WERI-Rb-1 (cell line): ENCODE data around the gene PTH2R.
A peak's percentile ranks its signal among the peaks of the same experiment; 100 is the strongest.
"Not testable (repeated sequence)": the region's sequence is repeated elsewhere in the genome, so short reads cannot be mapped to it uniquely, and the experiment has no call there.

Experiments used
- DNase-seq: peaks from one replicate; pipeline ENCODE4 v3.0.0-alpha.2; 2020
- H3K27ac ChIP-seq: fragments of 250-450 bp; sonication (Bioruptor Pico); 2 replicates; pipeline ENCODE4 v1.5.1; 2020; ENCODE audit warnings: mild to moderate bottlenecking, moderate library complexity
- H3K27me3 ChIP-seq: fragments of 250-450 bp; sonication (Bioruptor Pico); 2 replicates; pipeline ENCODE4 v1.5.1; 2021; ENCODE audit warnings: mild to moderate bottlenecking, low read depth, moderate library complexity; ENCODE audit not compliant: insufficient read depth, severe bottlenecking
- H3K36me3 ChIP-seq: fragments of 250-450 bp; sonication (Bioruptor Pico); 2 replicates; pipeline ENCODE4 v1.5.1; 2020; ENCODE audit warnings: mild to moderate bottlenecking, moderate library complexity
- H3K4me3 ChIP-seq: 2 replicates; pipeline ENCODE4 v1.5.1; 2011; ENCODE audit warnings: low read depth, mild to moderate bottlenecking, control low read depth, low read length
- H3K9me3 ChIP-seq: fragments of 250-450 bp; sonication (Bioruptor Pico); 2 replicates; pipeline ENCODE4 v1.5.1; 2021; ENCODE audit warnings: mild to moderate bottlenecking, moderate library complexity; ENCODE audit not compliant: severe bottlenecking
- TF ChIP-seq, protein P1 (sequence below): IDR thresholded peaks from 2 replicates; pipeline ENCODE4 v1.5.1; 2011; ENCODE audit warnings: low read depth, mild to moderate bottlenecking, control low read depth, inconsistent platforms, low read length

Gene PTH2R

DNA sequence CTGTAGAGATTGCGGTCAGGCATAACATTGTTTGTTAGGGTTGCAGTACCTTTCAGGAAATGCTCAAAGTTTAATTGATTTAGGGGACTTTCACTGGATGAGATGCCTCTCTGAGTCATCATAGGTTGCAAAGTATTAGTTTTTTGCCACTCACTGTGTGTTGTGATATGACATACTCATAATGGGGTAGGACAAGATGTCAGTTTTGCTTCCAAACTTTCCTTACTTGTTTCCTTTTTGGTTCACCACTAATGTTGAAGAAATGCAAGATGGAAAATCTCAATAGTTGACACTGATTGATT is 35.0 kb upstream of the PTH2R start:
- TF ChIP-seq, protein P1, sequence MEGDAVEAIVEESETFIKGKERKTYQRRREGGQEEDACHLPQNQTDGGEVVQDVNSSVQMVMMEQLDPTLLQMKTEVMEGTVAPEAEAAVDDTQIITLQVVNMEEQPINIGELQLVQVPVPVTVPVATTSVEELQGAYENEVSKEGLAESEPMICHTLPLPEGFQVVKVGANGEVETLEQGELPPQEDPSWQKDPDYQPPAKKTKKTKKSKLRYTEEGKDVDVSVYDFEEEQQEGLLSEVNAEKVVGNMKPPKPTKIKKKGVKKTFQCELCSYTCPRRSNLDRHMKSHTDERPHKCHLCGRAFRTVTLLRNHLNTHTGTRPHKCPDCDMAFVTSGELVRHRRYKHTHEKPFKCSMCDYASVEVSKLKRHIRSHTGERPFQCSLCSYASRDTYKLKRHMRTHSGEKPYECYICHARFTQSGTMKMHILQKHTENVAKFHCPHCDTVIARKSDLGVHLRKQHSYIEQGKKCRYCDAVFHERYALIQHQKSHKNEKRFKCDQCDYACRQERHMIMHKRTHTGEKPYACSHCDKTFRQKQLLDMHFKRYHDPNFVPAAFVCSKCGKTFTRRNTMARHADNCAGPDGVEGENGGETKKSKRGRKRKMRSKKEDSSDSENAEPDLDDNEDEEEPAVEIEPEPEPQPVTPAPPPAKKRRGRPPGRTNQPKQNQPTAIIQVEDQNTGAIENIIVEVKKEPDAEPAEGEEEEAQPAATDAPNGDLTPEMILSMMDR, result no peak
- DNase-seq, result no peak

DNA sequence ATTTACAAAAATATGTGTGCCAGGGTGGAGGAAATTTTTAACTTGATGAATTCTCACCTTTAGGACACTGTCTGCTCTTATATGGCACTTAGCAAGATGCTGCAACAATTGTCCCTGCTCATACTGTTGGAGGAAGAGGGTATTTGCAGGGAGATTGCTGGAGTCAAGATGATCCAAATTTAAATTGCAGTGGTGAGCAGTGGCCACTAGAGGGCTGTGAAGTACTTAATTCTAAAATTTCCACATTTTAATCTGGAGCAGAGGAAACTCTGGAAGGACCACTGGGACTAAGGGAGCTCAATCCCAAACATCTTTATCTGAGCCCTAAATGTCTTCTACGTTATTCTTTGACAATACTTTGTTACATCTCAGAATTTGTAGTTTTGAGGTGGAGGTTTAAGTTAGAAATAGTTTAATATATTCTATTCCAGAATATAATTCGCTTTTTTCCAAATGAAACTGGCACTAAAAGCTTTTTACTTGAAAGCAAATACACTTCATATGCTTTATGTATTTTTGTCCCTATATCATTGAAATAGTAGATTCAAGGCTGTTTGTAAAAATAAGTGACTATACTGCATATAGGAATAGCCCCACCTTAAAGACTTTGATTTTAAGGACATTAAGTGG is 33.0 kb upstream of the PTH2R start:
- no peak overlapping the region for H3K27ac ChIP-seq
- H3K27me3 ChIP-seq, result no peaks in the 10 kb centered on the region
- no peaks in the 10 kb centered on the region for H3K36me3 ChIP-seq
- no peaks in the 10 kb centered on the region for H3K9me3 ChIP-seq
- peak; percentile 48 for DNase-seq
- TF ChIP-seq, protein P1, result peak; percentile 60
- no peak overlapping the region for H3K4me3 ChIP-seq

More for the DNA sequence above, 35.0 kb upstream of the PTH2R start:
- H3K27ac ChIP-seq, result no peak overlapping the region
- no peaks in the 10 kb centered on the region for H3K9me3 ChIP-seq
- H3K27me3 ChIP-seq, result no peaks in the 10 kb centered on the region
- no peak overlapping the region for H3K4me3 ChIP-seq
- H3K36me3 ChIP-seq, result no peaks in the 10 kb centered on the region

DNA sequence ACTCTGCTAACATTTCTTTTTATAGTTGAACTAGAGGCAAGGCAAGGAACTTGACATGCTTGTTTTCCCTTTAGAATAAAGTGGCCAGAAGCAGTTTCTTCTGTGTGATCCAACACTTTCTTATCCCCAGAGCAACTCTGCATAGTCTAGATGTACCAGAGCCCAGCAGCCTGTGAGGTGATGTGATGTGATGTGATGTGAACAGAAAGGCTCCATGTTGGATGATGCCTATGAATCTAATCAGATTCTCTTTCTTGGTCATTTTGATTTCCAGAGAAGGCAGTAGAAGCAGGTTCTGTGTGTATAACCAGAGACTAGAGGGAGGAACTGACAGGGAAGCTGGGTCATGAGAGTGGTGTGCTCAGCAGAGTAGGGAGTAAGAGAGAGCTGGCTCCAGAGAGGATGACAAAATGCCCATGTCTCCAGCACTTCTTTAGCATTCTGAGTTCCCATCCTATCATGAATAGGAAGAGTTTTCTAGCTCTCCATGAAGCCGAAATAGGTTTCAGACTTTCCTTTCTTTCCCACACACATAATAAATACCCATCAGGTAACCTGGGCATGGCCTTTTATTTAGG is 31.0 kb upstream of the PTH2R start:
- no peaks in the 10 kb centered on the region for H3K9me3 ChIP-seq
- no peaks in the 10 kb centered on the region for H3K36me3 ChIP-seq
- TF ChIP-seq, protein P1, result no peak
- no peaks in the 10 kb centered on the region for H3K27me3 ChIP-seq
- H3K4me3 ChIP-seq, result no peak overlapping the region
- no peak for DNase-seq
- H3K27ac ChIP-seq, result no peak overlapping the region

DNA sequence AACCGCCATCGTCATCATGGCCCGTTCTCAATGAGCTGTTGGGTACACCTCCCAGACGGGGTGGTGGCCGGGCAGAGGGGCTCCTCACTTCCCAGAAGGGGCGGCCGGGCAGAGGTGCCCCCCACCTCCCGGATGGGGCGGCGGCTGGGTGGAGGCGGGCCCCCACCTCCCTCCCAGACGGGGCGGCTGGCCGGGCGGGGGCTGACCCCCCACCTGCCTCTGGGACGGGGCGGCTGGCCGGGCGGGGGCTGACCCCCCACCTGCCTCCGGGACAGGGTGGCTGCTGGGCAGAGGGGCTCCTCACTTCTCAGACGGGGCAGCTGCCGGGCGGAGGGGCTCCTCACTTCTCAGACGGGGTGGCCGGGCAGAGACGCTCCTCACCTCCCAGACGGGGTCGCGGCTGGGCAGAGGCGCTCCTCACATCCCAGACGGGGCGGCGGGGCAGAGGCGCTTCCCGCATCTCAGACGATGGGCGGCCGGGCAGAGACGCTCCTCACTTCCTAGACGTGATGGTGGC is 29.2 kb upstream of the PTH2R start:
- not testable (repeated sequence) for H3K4me3 ChIP-seq, H3K27me3 ChIP-seq, DNase-seq, H3K27ac ChIP-seq, H3K36me3 ChIP-seq, H3K9me3 ChIP-seq

DNA sequence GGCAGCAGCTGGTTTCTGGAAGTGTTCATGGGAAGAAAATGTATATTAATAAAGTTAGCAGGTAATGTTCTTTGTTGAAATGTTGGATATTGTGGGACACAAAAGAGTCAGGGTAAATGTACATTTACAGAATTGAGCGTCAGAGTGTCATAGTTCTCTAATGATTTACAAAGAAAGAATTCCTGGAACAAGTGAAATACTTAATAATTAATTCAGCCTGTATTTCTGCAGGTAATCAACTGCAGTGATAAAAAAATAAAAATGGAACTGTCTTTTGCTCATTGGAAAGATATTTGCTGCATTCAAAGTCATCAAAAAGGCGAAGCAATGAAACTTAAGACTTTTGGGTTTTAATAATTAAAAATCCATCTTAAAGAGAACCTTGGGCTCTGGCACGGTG is 27.4 kb upstream of the PTH2R start:
- Histone ChIP-seq H3K9me3 (no peaks in the 10 kb centered on the region), H3K36me3 (no peaks in the 10 kb centered on the region), H3K27me3 (no peaks in the 10 kb centered on the region), H3K4me3 (no peak overlapping the region), H3K27ac (no peak overlapping the region)
- TF ChIP-seq, protein P1, result no peak
- no peak for DNase-seq

DNA sequence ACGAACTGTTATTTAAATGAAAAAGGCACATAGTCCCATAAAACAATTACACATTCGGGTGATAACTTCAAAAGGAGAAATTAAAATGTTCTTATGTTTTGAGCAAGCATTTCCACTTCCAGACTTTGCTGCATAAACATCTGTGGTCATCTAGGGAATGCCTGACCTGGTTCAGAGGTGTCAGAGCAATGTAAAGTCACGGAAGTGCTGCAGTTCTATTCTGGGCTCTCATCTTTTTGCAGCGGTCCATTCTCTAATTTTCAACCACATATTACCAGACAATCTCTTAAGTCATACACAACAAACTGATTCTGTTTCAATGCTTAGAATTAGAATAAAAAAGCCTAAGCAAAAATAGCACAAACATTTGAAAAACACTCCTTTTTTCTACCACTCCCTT is 22.0 kb upstream of the PTH2R start:
- H3K27ac ChIP-seq, result no peak overlapping the region
- TF ChIP-seq, protein P1, result no peak

More for the DNA sequence above, 22.0 kb upstream of the PTH2R start:
- Histone ChIP-seq H3K9me3 (no peaks in the 10 kb centered on the region), H3K4me3 (no peak overlapping the region), H3K36me3 (no peaks in the 10 kb centered on the region), H3K27me3 (no peaks in the 10 kb centered on the region)
- no peak for DNase-seq
